ENCODE measurements around the gene MAP4K2. TPM values are rescaled to one million over a fixed set of nuclear protein-coding genes. Genes with fewer than 3 reads are reported as not detected.

The MAP4K2 gene
- total and polyA plus RNA-seq, 8 donors, result 2.3 to 66.9 (median 13.4) TPM

DNA sequence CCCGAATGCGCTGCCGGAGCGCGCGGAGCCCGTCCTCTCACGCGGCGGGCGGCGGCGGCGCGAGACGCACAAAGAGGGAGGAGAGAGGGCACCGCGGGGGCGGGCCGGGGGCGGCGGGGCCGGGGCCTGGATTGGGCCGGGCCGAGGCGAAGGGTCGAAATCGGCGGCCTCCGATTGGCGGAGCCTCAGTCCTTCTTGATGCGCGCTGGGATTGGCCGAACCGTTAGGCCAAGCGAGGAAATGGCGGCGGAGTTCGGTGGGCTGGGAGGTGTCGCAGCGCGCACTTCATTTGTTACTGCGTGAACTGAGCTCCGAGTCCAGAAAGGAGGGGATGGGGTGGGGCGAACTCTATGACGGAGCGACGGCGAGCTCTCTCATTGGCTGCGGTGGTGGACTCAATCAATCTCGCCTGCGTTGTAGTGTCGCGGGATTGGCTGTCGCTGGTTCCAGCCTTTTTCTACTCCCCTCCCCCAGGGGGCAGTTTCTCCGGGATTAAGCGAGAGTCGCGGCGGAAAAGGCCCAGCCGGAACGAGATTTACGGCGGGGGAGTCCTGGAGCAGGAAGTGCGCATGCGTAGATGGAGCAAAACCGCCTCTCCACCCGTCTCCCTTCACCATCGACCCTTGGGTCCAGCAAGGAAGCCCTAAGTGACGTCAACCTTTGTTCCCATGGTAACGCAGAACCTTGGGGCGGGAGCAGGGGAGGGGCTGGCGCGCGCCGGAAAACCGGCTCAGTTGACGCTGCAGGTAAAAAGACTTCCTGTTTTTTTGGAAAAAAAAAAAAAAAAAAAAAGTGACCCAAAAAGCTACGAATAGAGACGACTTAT, 24.3 kb downstream of the MAP4K2 start, which contains the start of gene SF1:
Gene SF1, minus strand, starts transcription at position 70 of the 826 bp plus-strand sequence. CDS start 150 bp downstream, outside the sequence.
- Histone ChIP-seq H3K36me3 (peaks cover 31 to 38% (median 32%) of the 10 kb centered on the region in 4 donors), H3K4me1 (peaks cover 27 to 46% (median 40%) of the 10 kb centered on the region in 4 donors), H3K4me3 (peak within 1 kb of the TSS; percentile 93 to 99 (median 96)), H3K9me3 (no peaks in the 10 kb centered on the region), H3K27me3 (no peaks in the 10 kb centered on the region), H3K27ac (peak within 1 kb of the TSS; percentile 99 to 100 (median 100))
- WGBS, 5 donors, result 0 to 2% (median 0%) methylated on average over 56 to 80 of the region's 80 CpGs
- intact Hi-C loops (cut with DNase I; ENCODE audit: low total_unique reads), result no loop called here
- DNase-seq, result peak; percentile 99 to 100
- TF ChIP-seq POLR2A (IDR thresholded peaks at IDR 0.05), result peak in 2 of 4 donors; percentile 89 to 92
- peak in 3 of 7 experiments; percentile 7 to 48 (median 8) for TF ChIP-seq CTCF (IDR thresholded peaks at IDR 0.05)
- TF ChIP-seq POLR2AphosphoS5 (IDR thresholded peaks at IDR 0.05), result peak; percentile 84 to 99 (median 98)
- no peak for TF ChIP-seq EP300 (IDR thresholded peaks at IDR 0.05)

DNA sequence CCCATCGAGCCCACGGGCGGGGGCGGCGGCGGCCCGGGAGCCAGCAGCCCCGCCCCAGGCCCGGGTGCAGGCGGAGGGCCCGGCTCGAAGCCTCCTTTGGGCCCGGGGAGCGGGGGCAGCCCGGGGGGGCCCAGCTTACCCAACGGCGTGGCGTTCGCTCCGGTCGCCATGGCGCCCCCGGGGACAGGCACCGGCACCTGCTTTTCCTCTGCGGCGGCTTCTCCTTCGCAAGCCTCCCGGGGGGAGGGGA, 24.9 kb downstream of the MAP4K2 start:
- Histone ChIP-seq H3K27me3 (no peaks in the 10 kb centered on the region), H3K9me3 (no peaks in the 10 kb centered on the region), H3K4me3 (peak overlapping the region; percentile 93 to 99 (median 96)), H3K27ac (peak overlapping the region; percentile 99 to 100 (median 100)), H3K4me1 (peaks cover 30 to 51% (median 43%) of the 10 kb centered on the region in 4 donors), H3K36me3 (peaks cover 36 to 43% (median 38%) of the 10 kb centered on the region in 4 donors)
- intact Hi-C loops (cut with DNase I; ENCODE audit: low total_unique reads), result no loop called here
- 0 to 2% (median 0%) methylated on average over 1 to 28 of the region's 28 CpGs; no CpG with 5 or more reads in 1 of the 5 donors for WGBS, 5 donors
- no peak for TF ChIP-seq EP300 (IDR thresholded peaks at IDR 0.05)
- no peak for TF ChIP-seq POLR2A (IDR thresholded peaks at IDR 0.05)
- no peak for TF ChIP-seq POLR2AphosphoS5 (IDR thresholded peaks at IDR 0.05)
- TF ChIP-seq CTCF (IDR thresholded peaks at IDR 0.05), result no peak
- DNase-seq, result no peak

- H3K27ac ChIP-seq, result peak overlapping the region; percentile 99 to 100 (median 100)
- H3K4me3 ChIP-seq, result peak overlapping the region; percentile 93 to 99 (median 96)
- intact Hi-C loops (cut with DNase I; ENCODE audit: low total_unique reads), result no loop called here
- H3K4me1 ChIP-seq, result peaks cover 35 to 56% (median 47%) of the 10 kb centered on the region in 4 donors
- H3K9me3 ChIP-seq, result no peaks in the 10 kb centered on the region
- peak; percentile 85 to 96 for DNase-seq
- H3K27me3 ChIP-seq, result no peaks in the 10 kb centered on the region
- 0 to 1% (median 1%) methylated on average over 31 to 98 of the region's 98 CpGs for WGBS, 5 donors
- no peak for TF ChIP-seq EP300 (IDR thresholded peaks at IDR 0.05)
- peak in 1 of 3 donors; percentile 34 for TF ChIP-seq POLR2AphosphoS5 (IDR thresholded peaks at IDR 0.05)
- TF ChIP-seq CTCF (IDR thresholded peaks at IDR 0.05), result no peak
- peaks cover 41 to 48% (median 43%) of the 10 kb centered on the region in 4 donors for H3K36me3 ChIP-seq
Observed at GRCh38 chr11:64777449-64778222, 25.4 kb downstream of the MAP4K2 start.

DNA sequence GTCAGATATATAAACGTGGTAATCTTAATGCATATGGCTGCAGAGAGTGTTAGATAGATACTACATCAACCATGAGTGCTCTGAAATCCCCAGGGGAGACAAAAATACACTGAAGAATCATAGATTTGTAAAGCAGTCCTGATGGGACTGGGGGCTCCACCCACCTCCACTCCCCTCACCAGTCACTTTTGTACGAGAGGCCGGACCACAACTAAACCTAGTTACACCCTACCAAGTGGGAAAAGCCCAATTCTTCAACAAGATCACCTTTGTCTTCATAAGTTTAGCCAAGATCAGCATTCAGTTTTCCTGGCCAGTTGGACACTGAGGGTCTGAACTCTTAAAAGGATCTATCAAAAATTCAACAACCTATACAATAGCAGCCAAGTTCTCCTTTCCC, 26.1 kb downstream of the MAP4K2 start:
- intact Hi-C loops (cut with DNase I; ENCODE audit: low total_unique reads), result no loop called here
- no peak for DNase-seq
- H3K27ac ChIP-seq, result peak overlapping the region in 4 of 5 donors; percentile 80 to 100 (median 100)
- 2 to 12% (median 7%) methylated on average over 3 of the region's 3 CpGs for WGBS, 5 donors
- TF ChIP-seq EP300 (IDR thresholded peaks at IDR 0.05) (no peak), CTCF (IDR thresholded peaks at IDR 0.05) (no peak), POLR2AphosphoS5 (IDR thresholded peaks at IDR 0.05) (no peak)
- H3K4me3 ChIP-seq, result peak overlapping the region; percentile 93 to 99 (median 96)
- H3K4me1 ChIP-seq, result peaks cover 43 to 62% (median 54%) of the 10 kb centered on the region in 4 donors
- no peaks in the 10 kb centered on the region for H3K9me3 ChIP-seq
- H3K36me3 ChIP-seq, result peaks cover 49 to 56% (median 50%) of the 10 kb centered on the region in 4 donors
- H3K27me3 ChIP-seq, result no peaks in the 10 kb centered on the region

Data from stomach (tissue), 9 donors.